K562 (cell line): ENCODE data around the gene MTFMT. TPM values are rescaled to one million over a fixed set of nuclear protein-coding genes. Genes with fewer than 3 reads are reported as not detected.

ENCODE experiments used
- ATAC-seq: fragments of 200-7000 bp; cut with Tn5 transposase; 3 replicates; pipeline ENCODE4 v1.9.1; 2020; ENCODE audit warnings: moderate library complexity
- BruUV-seq: library from RNA; stranded (reverse); fragments of 400-500 nt; replicated peaks from 2 replicates; lab custom pipeline; 2021; lab: Mats Ljungman, UMichigan
- CTCF ChIA-PET: fragments of 300-600 bp; formaldehyde crosslinking; extraction: SDS; loops from one replicate; lab custom pipeline; 2021; ENCODE audit warnings: low intra/inter-chr PET ratio; lab: Yijun Ruan, JAX
- POLR2A ChIA-PET: fragments of 300-600, 350-650 bp; sonication (Branson Sonifier 250); formaldehyde crosslinking; extraction: SDS; loops from one replicate; lab custom pipeline; 2021; ENCODE audit warnings: antibody characterized with exemption, inconsistent platforms; lab: Yijun Ruan, JAX
- DNase-seq, 4 experiments: peaks; one replicate each; pipeline versions ENCODE4 v3.0.0 to v3.0.0-alpha.2; 2011 to 2018; ENCODE audit warnings: low spot score in 3 of 4, mixed read lengths in 3 of 4; ENCODE audit errors: extremely low read depth in 1 of 4
- FAIRE-seq: peaks from 2 replicates; lab custom pipeline; 2011; peaks lifted over from hg19 to GRCh38; lab: Jason Lieb, UNC
- H2AFZ ChIP-seq: 2 replicates; pipeline ENCODE4 v1.6.0; 2011; ENCODE audit warnings: low read depth, low read length, control low read depth, inconsistent platforms
- H3K27ac ChIP-seq: fragments of 200-600 bp; 3 replicates; pipeline ENCODE4 v1.8.0; 2011; ENCODE audit warnings: low read depth, mild to moderate bottlenecking, control low read depth, inconsistent platforms, low read length, moderate library complexity, mixed read lengths; ENCODE audit errors: extremely low read depth
- H3K27me3 ChIP-seq, 2 experiments: fragments of 300-600 bp in 1 of 2; 2 replicates in 1 of 2; 3 replicates in 1 of 2; pipeline versions ENCODE4 v1.6.0 to v1.8.0; 2011; ENCODE audit warnings: inconsistent platforms in 2 of 2, low read length in 2 of 2, mild to moderate bottlenecking in 1 of 2, mixed read lengths in 1 of 2, moderate library complexity in 1 of 2; ENCODE audit not compliant: control insufficient read depth in 2 of 2, insufficient read depth in 2 of 2
- H3K36me3 ChIP-seq: fragments of 300-600 bp; 3 replicates; pipeline ENCODE4 v1.8.0; 2011; ENCODE audit warnings: mild to moderate bottlenecking, low read length, inconsistent platforms; ENCODE audit not compliant: control insufficient read depth, insufficient read depth
- H3K4me1 ChIP-seq, 2 experiments: fragments of 200-600 bp in 1 of 2; replicated peaks in 1 of 2; 2 replicates in 1 of 2; 3 replicates in 1 of 2; pipeline versions ENCODE4 v1.5.1 to v1.8.0; 2011; ENCODE audit warnings: inconsistent platforms in 2 of 2, low read length in 2 of 2, mild to moderate bottlenecking in 1 of 2, mixed read lengths in 1 of 2, moderate library complexity in 1 of 2; ENCODE audit not compliant: control insufficient read depth in 2 of 2, insufficient read depth in 2 of 2
- H3K4me2 ChIP-seq: 2 replicates; pipeline ENCODE4 v1.6.1; 2011; ENCODE audit warnings: low read length, control low read depth, inconsistent platforms, mixed read lengths; ENCODE audit not compliant: insufficient read depth
- H3K4me3 ChIP-seq: fragments of 200-600 bp; sonication (generic), shearing (Covaris generic); 2 replicates; pipeline ENCODE4 v1.5.1; 2016; ENCODE audit warnings: control low read depth, inconsistent platforms
- H3K79me2 ChIP-seq: fragments of 200-600 bp; 3 replicates; pipeline ENCODE4 v1.8.0; 2011; ENCODE audit warnings: low read length, inconsistent platforms; ENCODE audit not compliant: control insufficient read depth, insufficient read depth
- H3K9ac ChIP-seq, 2 experiments: 2 replicates each; pipeline versions ENCODE4 v1.6.0 to v1.6.1; 2011; ENCODE audit warnings: low read depth in 2 of 2, low read length in 2 of 2, control low read depth in 1 of 2, inconsistent platforms in 1 of 2, mild to moderate bottlenecking in 1 of 2, mixed read lengths in 1 of 2; ENCODE audit not compliant: insufficient read depth in 1 of 2
- H3K9me1 ChIP-seq: one replicate; pipeline ENCODE4 v1.6.0; 2011; ENCODE audit warnings: inconsistent platforms, mild to moderate bottlenecking, low read length, moderate library complexity; ENCODE audit not compliant: control insufficient read depth, insufficient read depth
- H3K9me3 ChIP-seq: replicated peaks from 2 replicates; pipeline ENCODE4 v1.5.1; 2011; ENCODE audit warnings: low read depth, low read length, inconsistent platforms; ENCODE audit not compliant: control insufficient read depth, insufficient read depth
- H4K20me1 ChIP-seq: replicated peaks from 2 replicates; pipeline ENCODE4 v1.6.1; 2011; ENCODE audit warnings: low read length, inconsistent platforms, mixed read lengths; ENCODE audit not compliant: control insufficient read depth, insufficient read depth
- ELF1 ChIP-seq: fragments of 200-800 bp; sonication (Bioruptor generic); IDR thresholded peaks from 2 replicates; pipeline ENCODE4 v1.6.1; 2016; ENCODE audit warnings: missing genetic modification characterization, missing compliant biosample characterization
- FOXK2 ChIP-seq, 2 experiments: fragments of 450-650 bp; IDR thresholded peaks in 1 of 2; conservative IDR thresholded peaks in 1 of 2; 2 replicates each; pipeline ENCODE4 v1.6.1; 2016; ENCODE audit warnings: low read depth in 2 of 2, mild to moderate bottlenecking in 1 of 2
- KDM2B ChIP-seq: fragments of 250-450 bp; sonication (Bioruptor Pico); IDR thresholded peaks from 2 replicates; pipeline ENCODE4 v1.8.0; 2021; ENCODE audit warnings: mild to moderate bottlenecking, moderate library complexity
- LCOR ChIP-seq: sonication (generic); formaldehyde crosslinking; IDR thresholded peaks from 2 replicates; pipeline ENCODE4 v1.8.0; 2022; ENCODE audit warnings: mild to moderate bottlenecking, missing genetic modification reagents
- MAFK ChIP-seq: IDR thresholded peaks from 2 replicates; pipeline ENCODE4 v1.6.1; 2011; ENCODE audit warnings: low read length, improper control_type of control experiment
- MCM7 ChIP-seq, 2 experiments: fragments of 450-650 bp; IDR thresholded peaks; 2 replicates each; pipeline ENCODE4 v1.6.1; 2016 to 2018
- MEIS2 ChIP-seq: fragments of 450-650 bp; IDR thresholded peaks from 2 replicates; pipeline ENCODE4 v1.6.1; 2014; ENCODE audit warnings: mild to moderate bottlenecking; ENCODE audit not compliant: partially characterized antibody
- NCOA4 ChIP-seq: fragments of 450-650 bp; IDR thresholded peaks from 2 replicates; pipeline ENCODE4 v1.6.1; 2018; ENCODE audit warnings: mild to moderate bottlenecking; ENCODE audit not compliant: partially characterized antibody
- NFRKB ChIP-seq: fragments of 450-650 bp; IDR thresholded peaks from 2 replicates; pipeline ENCODE4 v1.6.1; 2016; ENCODE audit warnings: low read depth
- RBFOX2 ChIP-seq: fragments of 200-400 bp; formaldehyde crosslinking; IDR thresholded peaks from 2 replicates; pipeline ENCODE4 v1.6.1; 2017; ENCODE audit warnings: low read depth, mild to moderate bottlenecking, low read length, moderate library complexity
- SAFB ChIP-seq: fragments of 200-400 bp; formaldehyde crosslinking; IDR thresholded peaks from 2 replicates; pipeline ENCODE4 v1.6.1; 2017; ENCODE audit warnings: low read depth, low read length, borderline replicate concordance
- SMAD3 ChIP-seq: fragments of 450-650 bp; formaldehyde crosslinking; conservative IDR thresholded peaks from 2 replicates; pipeline ENCODE4 v1.4.0; 2020; ENCODE audit warnings: mild to moderate bottlenecking
- SRSF1 ChIP-seq: fragments of 200-400 bp; formaldehyde crosslinking; IDR thresholded peaks from 2 replicates; pipeline ENCODE4 v1.6.1; 2017; ENCODE audit warnings: mild to moderate bottlenecking, low read depth, low read length, moderate library complexity
- ZNF140 ChIP-seq: fragments of 250-450 bp; sonication (Bioruptor Pico); IDR thresholded peaks from 2 replicates; pipeline ENCODE4 v1.8.0; 2021; ENCODE audit warnings: moderate library complexity, mild to moderate bottlenecking, inconsistent platforms
- WGBS: fragments of 100-300 bp; shearing (Covaris generic); methylation state at CpG from one replicate; pipeline ENCODE4 v1.1.6; 2016; ENCODE audit warnings: low coverage, mixed read lengths; ENCODE audit not compliant: insufficient coverage; ENCODE audit errors: missing lambda C conversion rate; 5-methylcytosine and 5-hydroxymethylcytosine counted together
- in situ Hi-C: fragments of 300-500 bp; cut with MboI; formaldehyde crosslinking; loops from 4 replicates; pipeline ENCODE4 v1.15.0; 2018; ENCODE audit warnings: inconsistent platforms, mixed read lengths
- intact Hi-C: fragments of 100-400 bp; cut with micrococcal nuclease; formaldehyde crosslinking; loops from 2 replicates; pipeline ENCODE4 v1.14.2; 2022
- polyA plus RNA-seq, 8 experiments: library from polyadenylated mRNA; depleted of rRNA in 4 of 8; stranded (reverse) in 5 of 8; unstranded in 3 of 8; fragments of >200 nt; fragmentation: Nextera tagmentation in 2 of 8; fragmentation: Illumina TruSeq in 1 of 8; extraction: Ambion mirVana in 2 of 8; extraction: Trizol in 1 of 8; gene quantifications; 2 replicates each; pipeline versions ENCODE4 v1.2.1 to v1.2.3, GENCODE V29; 2011 to 2014; ENCODE audit warnings: inconsistent platforms in 1 of 8, missing spikeins in 1 of 8
- total RNA-seq, 7 experiments: library from RNA; depleted of rRNA in 6 of 7; stranded (reverse); fragments of >200 nt in 6 of 7; fragmentation: Illumina TruSeq in 2 of 7; extraction: Trizol in 2 of 7; gene quantifications; 2 replicates each; pipeline versions ENCODE4 v1.2.1 to v1.2.3, GENCODE V29; 2011 to 2021; ENCODE audit warnings: low replicate concordance in 1 of 7
- TF ChIP-seq, protein P1 (sequence below): fragments of 250-450 bp; sonication (Bioruptor Pico); IDR thresholded peaks from 2 replicates; pipeline ENCODE4 v1.5.1; 2021; ENCODE audit warnings: mild to moderate bottlenecking
- TF ChIP-seq, protein P2 (sequence below): fragments of 250-450 bp; sonication (Bioruptor Pico); IDR thresholded peaks from 2 replicates; pipeline ENCODE4 v1.5.0; 2021
- TF ChIP-seq, protein P3 (sequence below): fragments of 200-800 bp; sonication (Bioruptor generic); IDR thresholded peaks from 2 replicates; pipeline ENCODE4 v1.6.1; 2017; ENCODE audit warnings: missing genetic modification characterization, missing compliant biosample characterization
- TF ChIP-seq, protein P4 (sequence below): fragments of 250-450 bp; sonication (Bioruptor Pico); IDR thresholded peaks from 2 replicates; pipeline ENCODE4 v1.6.1; 2021; ENCODE audit warnings: mild to moderate bottlenecking

MTFMT gene
- total and polyA plus RNA-seq, 9 of the 15 experiments (the other 6 are each of a cell fraction or from before 2014, with no cell fraction given), result 1.4 to 31.1 (median 16.2) TPM

DNA sequence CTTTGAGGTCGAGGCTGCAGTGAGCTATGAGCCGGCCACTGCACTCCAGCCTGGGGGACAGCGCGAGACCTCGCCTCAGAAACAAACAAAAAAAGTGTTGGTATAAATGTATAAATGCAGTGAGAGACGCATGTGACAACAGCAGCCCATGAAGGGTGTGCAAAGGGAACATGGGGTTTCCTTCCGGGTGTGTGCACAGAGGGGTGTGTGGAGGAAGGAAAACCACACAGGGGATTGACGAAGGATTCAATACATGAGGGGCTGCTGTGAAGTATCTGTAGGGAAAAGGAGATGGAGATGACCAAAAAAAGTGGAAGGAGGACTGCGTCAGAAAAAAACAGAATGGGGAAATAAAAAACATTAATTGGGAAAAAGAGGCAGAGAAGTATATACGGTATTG is 1.1 kb downstream of the MTFMT start:
- H3K36me3 ChIP-seq, result peaks cover 24% of the 10 kb centered on the region
- peak overlapping the region; percentile 84 for H3K4me3 ChIP-seq
- in situ Hi-C loops, result no loop called here
- no peak for ATAC-seq
- no peaks in the 10 kb centered on the region for H3K9me1 ChIP-seq
- H3K4me1 ChIP-seq, result peaks cover 8 to 13% of the 10 kb centered on the region in 2 experiments; a peak in 4 of 5 replicates
- H3K79me2 ChIP-seq, result peaks cover 19% of the 10 kb centered on the region
- intact Hi-C loops, result no loop called here
- no peak overlapping the region for H2AFZ ChIP-seq
- H3K9ac ChIP-seq, result peak overlapping the region; percentile 70 to 72; a peak in 3 of 4 replicates
- DNase-seq, result peak in 1 of 4 experiments; percentile 17
- TSS peak; percentile 35 for BruUV-seq
- ChIA-PET CTCF (no interaction called here), POLR2A (no interaction called here)
- no peak overlapping the region for H3K27ac ChIP-seq
- FAIRE-seq, result peak; percentile 44
- H4K20me1 ChIP-seq, result no peaks in the 10 kb centered on the region
- peak overlapping the region; percentile 84 for H3K4me2 ChIP-seq
- H3K9me3 ChIP-seq, result no peaks in the 10 kb centered on the region
- WGBS, result 20% methylated on average over 10 of the region's 10 CpGs
- no peaks in the 10 kb centered on the region for H3K27me3 ChIP-seq
- TF ChIP-seq ZNF140 (CRISPR knock-in tag) (no peak), MEIS2 (no peak), NFRKB (no peak), SRSF1 (no peak), ELF1 (tag) (no peak), FOXK2 (conservative IDR thresholded peaks at IDR 0.05 in 1 of 2, IDR thresholded peaks at IDR 0.05 in 1 of 2; ENCODE audit: low read depth in 2 of 2) (0 out of 4 replicates have a peak, but pooled peaks of 1 of the 2 experiments have one; percentile 15), NCOA4 (peak; percentile 22), MAFK (no peak), KDM2B (CRISPR knock-in tag) (no peak), SAFB (no peak), MCM7 (IDR thresholded peaks at IDR 0.05) (no peak), LCOR (CRISPR knock-in tag) (no peak), SMAD3 (CRISPR knock-in tag) (no peak), RBFOX2 (no peak)
- TF ChIP-seq, protein P1, sequence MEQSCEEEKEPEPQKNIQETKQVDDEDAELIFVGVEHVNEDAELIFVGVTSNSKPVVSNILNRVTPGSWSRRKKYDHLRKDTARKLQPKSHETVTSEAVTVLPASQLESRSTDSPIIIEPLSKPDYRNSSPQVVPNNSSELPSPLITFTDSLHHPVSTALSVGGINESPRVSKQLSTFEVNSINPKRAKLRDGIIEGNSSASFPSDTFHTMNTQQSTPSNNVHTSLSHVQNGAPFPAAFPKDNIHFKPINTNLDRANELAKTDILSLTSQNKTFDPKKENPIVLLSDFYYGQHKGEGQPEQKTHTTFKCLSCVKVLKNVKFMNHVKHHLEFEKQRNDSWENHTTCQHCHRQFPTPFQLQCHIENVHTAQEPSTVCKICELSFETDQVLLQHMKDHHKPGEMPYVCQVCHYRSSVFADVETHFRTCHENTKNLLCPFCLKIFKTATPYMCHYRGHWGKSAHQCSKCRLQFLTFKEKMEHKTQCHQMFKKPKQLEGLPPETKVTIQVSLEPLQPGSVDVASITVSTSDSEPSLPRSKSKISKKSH (CRISPR knock-in tag), result no peak
- TF ChIP-seq, protein P2, sequence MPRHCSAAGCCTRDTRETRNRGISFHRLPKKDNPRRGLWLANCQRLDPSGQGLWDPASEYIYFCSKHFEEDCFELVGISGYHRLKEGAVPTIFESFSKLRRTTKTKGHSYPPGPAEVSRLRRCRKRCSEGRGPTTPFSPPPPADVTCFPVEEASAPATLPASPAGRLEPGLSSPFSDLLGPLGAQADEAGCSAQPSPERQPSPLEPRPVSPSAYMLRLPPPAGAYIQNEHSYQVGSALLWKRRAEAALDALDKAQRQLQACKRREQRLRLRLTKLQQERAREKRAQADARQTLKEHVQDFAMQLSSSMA (CRISPR knock-in tag), result no peak
- TF ChIP-seq, protein P3, sequence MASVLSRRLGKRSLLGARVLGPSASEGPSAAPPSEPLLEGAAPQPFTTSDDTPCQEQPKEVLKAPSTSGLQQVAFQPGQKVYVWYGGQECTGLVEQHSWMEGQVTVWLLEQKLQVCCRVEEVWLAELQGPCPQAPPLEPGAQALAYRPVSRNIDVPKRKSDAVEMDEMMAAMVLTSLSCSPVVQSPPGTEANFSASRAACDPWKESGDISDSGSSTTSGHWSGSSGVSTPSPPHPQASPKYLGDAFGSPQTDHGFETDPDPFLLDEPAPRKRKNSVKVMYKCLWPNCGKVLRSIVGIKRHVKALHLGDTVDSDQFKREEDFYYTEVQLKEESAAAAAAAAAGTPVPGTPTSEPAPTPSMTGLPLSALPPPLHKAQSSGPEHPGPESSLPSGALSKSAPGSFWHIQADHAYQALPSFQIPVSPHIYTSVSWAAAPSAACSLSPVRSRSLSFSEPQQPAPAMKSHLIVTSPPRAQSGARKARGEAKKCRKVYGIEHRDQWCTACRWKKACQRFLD (CRISPR knock-in tag), result no peak
- TF ChIP-seq, protein P4, sequence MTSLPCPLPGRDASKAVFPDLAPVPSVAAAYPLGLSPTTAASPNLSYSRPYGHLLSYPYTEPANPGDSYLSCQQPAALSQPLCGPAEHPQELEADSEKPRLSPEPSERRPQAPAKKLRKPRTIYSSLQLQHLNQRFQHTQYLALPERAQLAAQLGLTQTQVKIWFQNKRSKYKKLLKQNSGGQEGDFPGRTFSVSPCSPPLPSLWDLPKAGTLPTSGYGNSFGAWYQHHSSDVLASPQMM, result no peak
